ENCODE data around the gene POU2F1. TPM values are rescaled to one million over a fixed set of nuclear protein-coding genes. Genes with fewer than 3 reads are reported as not detected.

Gene POU2F1
- total RNA-seq, 1 experiment from 2014 or later, result 24.5 TPM

DNA sequence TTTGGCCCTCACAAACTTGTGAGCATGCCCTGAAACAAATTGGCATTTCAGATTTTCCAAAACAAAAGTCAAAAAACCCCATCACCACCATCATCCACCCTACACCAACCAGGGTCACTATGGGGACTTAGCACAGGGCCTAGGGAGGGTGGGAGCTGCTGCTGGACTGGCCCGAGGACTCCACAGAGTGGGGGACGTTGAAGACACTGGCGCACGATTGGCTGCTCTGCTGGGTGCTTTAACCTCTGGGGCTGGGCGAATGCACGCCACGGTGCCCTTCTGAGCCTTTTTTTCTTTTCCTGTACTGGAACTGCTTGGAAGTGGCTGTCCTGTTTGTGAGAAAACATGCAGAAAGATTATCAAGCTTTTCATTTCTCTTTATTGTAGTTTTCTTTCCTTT lies 204.8 kb downstream of the POU2F1 start:
- intact Hi-C loops (cut with micrococcal nuclease), result no loop called here
- no peaks in the 10 kb centered on the region for H3K27me3 ChIP-seq (ENCODE audit: insufficient read depth, low read length)
- no peaks in the 10 kb centered on the region for H3K9me3 ChIP-seq (ENCODE audit: control insufficient read depth in 1 of 2, insufficient read depth in 1 of 2, low read depth in 1 of 2, low read length in 2 of 2)
- H3K9me2 ChIP-seq (ENCODE audit: insufficient read depth), result no peaks in the 10 kb centered on the region
- H3K4me3 ChIP-seq (replicated peaks in 1 of 2; ENCODE audit: low read depth in 1 of 2, low read length in 2 of 2), result no peak overlapping the region
- H2AFZ ChIP-seq (ENCODE audit: low read depth, low read length, poor library complexity, severe bottlenecking), result no peak overlapping the region
- ChIA-PET CTCF (no interaction called here), RAD21 (ENCODE audit: low non-redundant PET in 1 of 2, low total read pairs in 2 of 2, uncharacterized antibody in 2 of 2, unreplicated experiment in 2 of 2) (interaction anchor here (0.6 kb wide), 2 partner anchors 20 to 359 kb away, joined by 3 to 4 read pairs; no protein-coding TSS in a partner anchor), POLR2A (no interaction called here)
- no peak overlapping the region for H3K9ac ChIP-seq (ENCODE audit: low read length)
- BruUV-seq (replicated peaks), result no TSS peak
- ATAC-seq (no peak), DNase-seq (ENCODE audit: low read depth, low spot score) (no peak)
- H3K4me1 ChIP-seq (ENCODE audit: control insufficient read depth in 1 of 2, insufficient read depth in 2 of 2, low read length in 2 of 2), result peaks cover 0 to 3% of the 10 kb centered on the region in 2 experiments; a peak in 1 of 4 replicates
- no peaks in the 10 kb centered on the region for H3K79me2 ChIP-seq (ENCODE audit: insufficient read depth, low read length)
- no peaks in the 10 kb centered on the region for H3K36me3 ChIP-seq (ENCODE audit: control insufficient read depth in 1 of 2, insufficient read depth in 2 of 2, low read length in 2 of 2)
- no peak overlapping the region for H3K27ac ChIP-seq (ENCODE audit: low read depth, low read length)
- no peaks in the 10 kb centered on the region for H4K20me1 ChIP-seq (ENCODE audit: insufficient read depth)
- no peak overlapping the region for H3K4me2 ChIP-seq (ENCODE audit: low read length)
- TF ChIP-seq CEBPB (IDR thresholded peaks at IDR 0.05; ENCODE audit: low read depth) (no peak), CBX3 (IDR thresholded peaks at IDR 0.05; ENCODE audit: low read depth) (no peak), EZH2 (IDR thresholded peaks at IDR 0.05) (no peak), SRF (IDR thresholded peaks at IDR 0.05; ENCODE audit: low read depth) (no peak), EZH2phosphoT487 (IDR thresholded peaks at IDR 0.05; ENCODE audit: borderline replicate concordance) (no peak), ZNF274 (IDR thresholded peaks at IDR 0.05; ENCODE audit: low read depth, low read length) (no peak), FOSL1 (IDR thresholded peaks at IDR 0.05; ENCODE audit: low read depth) (no peak), POLR2AphosphoS5 (IDR thresholded peaks at IDR 0.05; ENCODE audit: low read depth, low read length) (no peak), YY1 (IDR thresholded peaks at IDR 0.05; ENCODE audit: extremely low read depth, insufficient replicate concordance, low read depth, low read length) (no peak), ATF3 (IDR thresholded peaks at IDR 0.05) (no peak), EGR1 (IDR thresholded peaks at IDR 0.05; ENCODE audit: low read depth) (no peak), SP1 (IDR thresholded peaks at IDR 0.05; ENCODE audit: low read depth) (no peak)
- TF ChIP-seq, protein P1, sequence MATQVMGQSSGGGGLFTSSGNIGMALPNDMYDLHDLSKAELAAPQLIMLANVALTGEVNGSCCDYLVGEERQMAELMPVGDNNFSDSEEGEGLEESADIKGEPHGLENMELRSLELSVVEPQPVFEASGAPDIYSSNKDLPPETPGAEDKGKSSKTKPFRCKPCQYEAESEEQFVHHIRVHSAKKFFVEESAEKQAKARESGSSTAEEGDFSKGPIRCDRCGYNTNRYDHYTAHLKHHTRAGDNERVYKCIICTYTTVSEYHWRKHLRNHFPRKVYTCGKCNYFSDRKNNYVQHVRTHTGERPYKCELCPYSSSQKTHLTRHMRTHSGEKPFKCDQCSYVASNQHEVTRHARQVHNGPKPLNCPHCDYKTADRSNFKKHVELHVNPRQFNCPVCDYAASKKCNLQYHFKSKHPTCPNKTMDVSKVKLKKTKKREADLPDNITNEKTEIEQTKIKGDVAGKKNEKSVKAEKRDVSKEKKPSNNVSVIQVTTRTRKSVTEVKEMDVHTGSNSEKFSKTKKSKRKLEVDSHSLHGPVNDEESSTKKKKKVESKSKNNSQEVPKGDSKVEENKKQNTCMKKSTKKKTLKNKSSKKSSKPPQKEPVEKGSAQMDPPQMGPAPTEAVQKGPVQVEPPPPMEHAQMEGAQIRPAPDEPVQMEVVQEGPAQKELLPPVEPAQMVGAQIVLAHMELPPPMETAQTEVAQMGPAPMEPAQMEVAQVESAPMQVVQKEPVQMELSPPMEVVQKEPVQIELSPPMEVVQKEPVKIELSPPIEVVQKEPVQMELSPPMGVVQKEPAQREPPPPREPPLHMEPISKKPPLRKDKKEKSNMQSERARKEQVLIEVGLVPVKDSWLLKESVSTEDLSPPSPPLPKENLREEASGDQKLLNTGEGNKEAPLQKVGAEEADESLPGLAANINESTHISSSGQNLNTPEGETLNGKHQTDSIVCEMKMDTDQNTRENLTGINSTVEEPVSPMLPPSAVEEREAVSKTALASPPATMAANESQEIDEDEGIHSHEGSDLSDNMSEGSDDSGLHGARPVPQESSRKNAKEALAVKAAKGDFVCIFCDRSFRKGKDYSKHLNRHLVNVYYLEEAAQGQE (IDR thresholded peaks at IDR 0.05; ENCODE audit: low read depth), result no peak
- TF ChIP-seq, protein P2, sequence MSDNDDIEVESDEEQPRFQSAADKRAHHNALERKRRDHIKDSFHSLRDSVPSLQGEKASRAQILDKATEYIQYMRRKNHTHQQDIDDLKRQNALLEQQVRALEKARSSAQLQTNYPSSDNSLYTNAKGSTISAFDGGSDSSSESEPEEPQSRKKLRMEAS (IDR thresholded peaks at IDR 0.05), result no peak
- TF ChIP-seq, protein P3, sequence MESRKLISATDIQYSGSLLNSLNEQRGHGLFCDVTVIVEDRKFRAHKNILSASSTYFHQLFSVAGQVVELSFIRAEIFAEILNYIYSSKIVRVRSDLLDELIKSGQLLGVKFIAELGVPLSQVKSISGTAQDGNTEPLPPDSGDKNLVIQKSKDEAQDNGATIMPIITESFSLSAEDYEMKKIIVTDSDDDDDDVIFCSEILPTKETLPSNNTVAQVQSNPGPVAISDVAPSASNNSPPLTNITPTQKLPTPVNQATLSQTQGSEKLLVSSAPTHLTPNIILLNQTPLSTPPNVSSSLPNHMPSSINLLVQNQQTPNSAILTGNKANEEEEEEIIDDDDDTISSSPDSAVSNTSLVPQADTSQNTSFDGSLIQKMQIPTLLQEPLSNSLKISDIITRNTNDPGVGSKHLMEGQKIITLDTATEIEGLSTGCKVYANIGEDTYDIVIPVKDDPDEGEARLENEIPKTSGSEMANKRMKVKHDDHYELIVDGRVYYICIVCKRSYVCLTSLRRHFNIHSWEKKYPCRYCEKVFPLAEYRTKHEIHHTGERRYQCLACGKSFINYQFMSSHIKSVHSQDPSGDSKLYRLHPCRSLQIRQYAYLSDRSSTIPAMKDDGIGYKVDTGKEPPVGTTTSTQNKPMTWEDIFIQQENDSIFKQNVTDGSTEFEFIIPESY (IDR thresholded peaks at IDR 0.05; ENCODE audit: extremely low read depth, insufficient replicate concordance, low read length), result no peak
- TF ChIP-seq, protein P4, sequence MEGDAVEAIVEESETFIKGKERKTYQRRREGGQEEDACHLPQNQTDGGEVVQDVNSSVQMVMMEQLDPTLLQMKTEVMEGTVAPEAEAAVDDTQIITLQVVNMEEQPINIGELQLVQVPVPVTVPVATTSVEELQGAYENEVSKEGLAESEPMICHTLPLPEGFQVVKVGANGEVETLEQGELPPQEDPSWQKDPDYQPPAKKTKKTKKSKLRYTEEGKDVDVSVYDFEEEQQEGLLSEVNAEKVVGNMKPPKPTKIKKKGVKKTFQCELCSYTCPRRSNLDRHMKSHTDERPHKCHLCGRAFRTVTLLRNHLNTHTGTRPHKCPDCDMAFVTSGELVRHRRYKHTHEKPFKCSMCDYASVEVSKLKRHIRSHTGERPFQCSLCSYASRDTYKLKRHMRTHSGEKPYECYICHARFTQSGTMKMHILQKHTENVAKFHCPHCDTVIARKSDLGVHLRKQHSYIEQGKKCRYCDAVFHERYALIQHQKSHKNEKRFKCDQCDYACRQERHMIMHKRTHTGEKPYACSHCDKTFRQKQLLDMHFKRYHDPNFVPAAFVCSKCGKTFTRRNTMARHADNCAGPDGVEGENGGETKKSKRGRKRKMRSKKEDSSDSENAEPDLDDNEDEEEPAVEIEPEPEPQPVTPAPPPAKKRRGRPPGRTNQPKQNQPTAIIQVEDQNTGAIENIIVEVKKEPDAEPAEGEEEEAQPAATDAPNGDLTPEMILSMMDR (IDR thresholded peaks at IDR 0.05 in 2 of 3, conservative IDR thresholded peaks at IDR 0.05 in 1 of 3; ENCODE audit: borderline replicate concordance in 1 of 3, insufficient read depth in 1 of 3, low read depth in 2 of 3, low read length in 2 of 3), result no peak

Measured in HCT116 (cell line).